Tibial nerve (tissue), 4 donors: Measurements from ENCODE around the gene PADI1. TPM values are rescaled to one million over a fixed set of nuclear protein-coding genes. Genes with fewer than 3 reads are reported as not detected.

Experiments used
- DNase-seq, 2 donors: peaks; one replicate each; pipeline ENCODE4 v3.0.0-alpha.2; 2019; ENCODE audit warnings: low spot score in 2 of 2
- H3K27ac ChIP-seq, 4 donors: fragments of 200-600 bp; sonication (generic) in 3 of 4; one replicate each; pipeline ENCODE4 v1.5.1; 2017 to 2019; ENCODE audit warnings: mild to moderate bottlenecking in 1 of 4
- H3K27me3 ChIP-seq, 2 donors: fragments of 200-600 bp; sonication (generic) in 1 of 2; one replicate each; pipeline versions ENCODE4 v1.5.1 to v1.6.0; 2017 to 2019
- H3K36me3 ChIP-seq, 3 donors: fragments of 200-600 bp; sonication (generic); one replicate each; pipeline ENCODE4 v1.5.1; 2018 to 2019
- H3K4me1 ChIP-seq, 4 donors: fragments of 200-600 bp; sonication (generic) in 3 of 4; one replicate each; pipeline ENCODE4 v1.5.1; 2017 to 2019
- H3K4me3 ChIP-seq, 4 donors: fragments of 200-600 bp; sonication (generic) in 3 of 4; one replicate each; pipeline ENCODE4 v1.5.1; 2017 to 2019; ENCODE audit warnings: mild to moderate bottlenecking in 1 of 4, moderate library complexity in 1 of 4
- H3K9me3 ChIP-seq, 4 donors: fragments of 200-600 bp; sonication (generic) in 3 of 4; one replicate each; pipeline ENCODE4 v1.5.1; 2017 to 2019
- CTCF ChIP-seq, 5 experiments: fragments of 200-600 bp in 3 of 5; fragments of 450-650 bp in 2 of 5; sonication (generic) in 3 of 5; IDR thresholded peaks; one replicate each; pipeline ENCODE4 v1.5.1; 2016 to 2019; ENCODE audit warnings: antibody characterized with exemption in 5 of 5, mild to moderate bottlenecking in 3 of 5, moderate library complexity in 2 of 5
- EP300 ChIP-seq, 2 donors: sonication (generic); formaldehyde crosslinking; IDR thresholded peaks; one replicate each; pipeline ENCODE4 v1.6.1; 2017; ENCODE audit warnings: antibody characterized with exemption in 2 of 2, mild to moderate bottlenecking in 1 of 2
- POLR2A ChIP-seq, 2 donors: fragments of 450-650 bp; IDR thresholded peaks; one replicate each; pipeline ENCODE4 v1.6.1; 2017; ENCODE audit warnings: antibody characterized with exemption in 2 of 2, mild to moderate bottlenecking in 2 of 2, moderate library complexity in 2 of 2
- WGBS, 2 donors: methylation state at CpG; one replicate each; pipeline ENCODE4 v1.1.5; 2018; 5-methylcytosine and 5-hydroxymethylcytosine counted together
- total RNA-seq, 4 donors: library from RNA; depleted of rRNA; stranded (reverse); fragments of >200 nt; gene quantifications; one replicate each; pipeline ENCODE4 v1.1.0, GENCODE V29; 2016

The PADI1 gene
- total RNA-seq, 4 donors from 2014 or later = not detected

DNA sequence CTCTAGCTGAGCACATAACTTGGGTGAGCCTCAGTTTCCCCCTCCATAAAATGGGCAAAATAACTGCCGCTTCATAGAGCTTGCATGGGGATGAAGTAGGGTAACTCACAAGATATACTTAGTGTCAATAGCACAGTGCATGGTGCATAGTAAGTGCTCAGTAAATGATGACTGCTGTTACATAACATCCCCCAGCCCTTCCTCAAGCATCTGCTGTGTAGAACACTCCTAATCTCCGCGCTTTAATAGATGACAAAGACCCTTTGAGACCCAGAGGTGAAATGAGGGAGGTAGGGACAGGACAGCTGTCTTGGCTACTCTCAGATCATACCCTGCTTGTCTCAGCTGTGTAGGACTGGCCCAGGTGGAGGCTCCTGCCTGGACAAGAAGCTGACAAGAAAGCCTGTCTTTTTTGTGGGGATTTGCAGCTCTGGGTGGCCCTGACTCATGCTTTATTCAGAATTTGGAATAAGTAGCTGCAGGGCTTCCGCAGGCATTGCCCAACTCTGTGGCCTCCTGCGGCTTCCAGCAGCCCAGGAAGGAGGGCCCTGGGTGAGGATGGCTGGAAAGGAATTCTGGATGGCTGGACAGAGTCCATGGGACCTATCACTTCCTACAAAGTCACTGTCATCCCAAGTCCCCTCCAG lies 82.3 kb downstream of the PADI1 start:
- Histone ChIP-seq H3K4me3 (no peak overlapping the region), H3K4me1 (no peaks in the 10 kb centered on the region), H3K27me3 (peaks cover 0 to 14% of the 10 kb centered on the region in 2 donors), H3K9me3 (peaks cover 0 to 2% (median 0%) of the 10 kb centered on the region in 4 donors), H3K27ac (no peak overlapping the region), H3K36me3 (no peaks in the 10 kb centered on the region)
- DNase-seq = no peak
- 88 to 91% methylated on average over 5 of the region's 5 CpGs for WGBS, 2 donors
- TF ChIP-seq EP300 (IDR thresholded peaks at IDR 0.05) (no peak), CTCF (IDR thresholded peaks at IDR 0.05) (no peak), POLR2A (IDR thresholded peaks at IDR 0.05) (no peak)

DNA sequence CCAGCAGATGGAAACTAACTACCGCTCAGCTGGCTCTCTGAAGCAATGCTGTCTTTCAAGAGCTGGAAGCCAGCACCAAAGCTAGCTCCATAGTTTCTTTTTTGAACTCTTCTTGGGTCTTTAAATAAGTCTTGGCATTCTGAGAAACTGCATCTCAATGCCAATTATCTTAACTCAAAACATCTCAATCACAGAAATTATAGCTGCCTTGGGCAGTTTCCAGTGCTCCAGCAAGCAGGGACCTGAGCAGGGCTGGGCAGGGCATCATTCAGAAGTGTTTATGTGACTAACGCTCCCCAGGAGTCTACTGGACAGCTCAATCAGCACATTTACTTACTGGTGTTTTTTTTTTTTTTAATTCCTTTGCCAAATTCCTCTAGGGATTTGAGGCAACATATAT lies 84.8 kb downstream of the PADI1 start:
- H3K36me3 ChIP-seq = no peaks in the 10 kb centered on the region
- H3K4me1 ChIP-seq = no peaks in the 10 kb centered on the region
- WGBS, 2 donors = 22 to 36% methylated on average over 2 of the region's 2 CpGs
- no peak overlapping the region for H3K27ac ChIP-seq
- H3K27me3 ChIP-seq = peaks cover 0 to 19% of the 10 kb centered on the region in 2 donors
- no peak overlapping the region for H3K4me3 ChIP-seq
- no peak for TF ChIP-seq EP300 (IDR thresholded peaks at IDR 0.05)
- no peak for TF ChIP-seq CTCF (IDR thresholded peaks at IDR 0.05)
- no peak for TF ChIP-seq POLR2A (IDR thresholded peaks at IDR 0.05)
- DNase-seq = no peak
- H3K9me3 ChIP-seq = peaks cover 0 to 2% (median 0%) of the 10 kb centered on the region in 4 donors

- TF ChIP-seq POLR2A (IDR thresholded peaks at IDR 0.05) (no peak), CTCF (IDR thresholded peaks at IDR 0.05) (no peak)
- 92 to 95% methylated on average over 3 of the region's 3 CpGs for WGBS, 2 donors
- Histone ChIP-seq H3K36me3 (no peaks in the 10 kb centered on the region), H3K27me3 (peaks cover 0 to 19% of the 10 kb centered on the region in 2 donors), H3K4me3 (no peak overlapping the region), H3K9me3 (peaks cover 0 to 6% (median 0%) of the 10 kb centered on the region in 4 donors), H3K4me1 (no peaks in the 10 kb centered on the region), H3K27ac (no peak overlapping the region)
- no peak for DNase-seq
Observed at GRCh38 chr1:17290553-17290952, 85.6 kb downstream of the PADI1 start.

GRCh38 chr1:17292299-17293160 lies 87.6 kb downstream of the PADI1 start:
- 59 to 63% methylated on average over 7 of the region's 7 CpGs for WGBS, 2 donors
- Histone ChIP-seq H3K4me1 (no peaks in the 10 kb centered on the region), H3K4me3 (no peak overlapping the region), H3K27me3 (peaks cover 0 to 19% of the 10 kb centered on the region in 2 donors), H3K9me3 (peaks cover 0 to 11% (median 0%) of the 10 kb centered on the region in 4 donors), H3K36me3 (no peaks in the 10 kb centered on the region), H3K27ac (no peak overlapping the region)
- TF ChIP-seq EP300 (IDR thresholded peaks at IDR 0.05) (no peak), CTCF (IDR thresholded peaks at IDR 0.05) (no peak), POLR2A (IDR thresholded peaks at IDR 0.05) (no peak)
- DNase-seq = no peak
